Liver (tissue), 9 donors: ENCODE data around the gene SLX4IP. TPM values are rescaled to one million over a fixed set of nuclear protein-coding genes. Genes with fewer than 3 reads are reported as not detected.

ENCODE experiments used
- DNase-seq: peaks from one replicate; pipeline ENCODE4 v3.0.0-alpha.2; 2017; ENCODE audit warnings: low spot score
- H3K27ac ChIP-seq, 2 donors: one replicate each; pipeline ENCODE4 v1.7.0; 2013; ENCODE audit warnings: inconsistent platforms in 2 of 2, low read length in 2 of 2, control low read depth in 1 of 2, low read depth in 1 of 2, mild to moderate bottlenecking in 1 of 2
- H3K27me3 ChIP-seq, 4 donors: one replicate each; pipeline versions ENCODE4 v1.6.1 to v1.7.0; 2013; ENCODE audit warnings: low read length in 3 of 4, inconsistent platforms in 1 of 4, mild to moderate bottlenecking in 1 of 4, moderate library complexity in 1 of 4; ENCODE audit not compliant: control insufficient read depth in 4 of 4, insufficient read depth in 4 of 4
- H3K36me3 ChIP-seq, 4 donors: one replicate each; pipeline versions ENCODE4 v1.6.1 to v1.7.0; 2013; ENCODE audit warnings: low read length in 3 of 4, mild to moderate bottlenecking in 3 of 4, low read depth in 1 of 4, moderate library complexity in 1 of 4; ENCODE audit not compliant: control insufficient read depth in 4 of 4, insufficient read depth in 3 of 4
- H3K4me1 ChIP-seq, 4 donors: one replicate each; pipeline versions ENCODE4 v1.6.1 to v1.7.0; 2013; ENCODE audit warnings: low read length in 3 of 4, mild to moderate bottlenecking in 3 of 4, moderate library complexity in 1 of 4; ENCODE audit not compliant: control insufficient read depth in 4 of 4, insufficient read depth in 4 of 4
- H3K4me3 ChIP-seq, 3 donors: one replicate each; pipeline versions ENCODE4 v1.6.1 to v1.7.0; 2013; ENCODE audit warnings: low read length in 3 of 3, control low read depth in 1 of 3, low read depth in 1 of 3, mild to moderate bottlenecking in 1 of 3
- H3K9ac ChIP-seq, 2 donors: one replicate each; pipeline ENCODE4 v1.7.0; 2013; ENCODE audit warnings: low read length in 2 of 2, mild to moderate bottlenecking in 2 of 2, moderate library complexity in 2 of 2, control low read depth in 1 of 2, low read depth in 1 of 2
- H3K9me3 ChIP-seq, 4 donors: one replicate each; pipeline versions ENCODE4 v1.6.1 to v1.7.0; 2013; ENCODE audit warnings: low read length in 3 of 4; ENCODE audit not compliant: control insufficient read depth in 4 of 4
- EGR1 ChIP-seq, 2 donors: IDR thresholded peaks; 2 replicates each; pipeline ENCODE4 v1.6.1; 2016 to 2018; ENCODE audit warnings: antibody characterized with exemption in 2 of 2, low read depth in 2 of 2
- FOXA1 ChIP-seq: IDR thresholded peaks from 2 replicates; pipeline ENCODE4 v1.6.1; 2016; ENCODE audit warnings: antibody characterized with exemption
- FOXA2 ChIP-seq: IDR thresholded peaks from 2 replicates; pipeline ENCODE4 v1.6.1; 2016; ENCODE audit warnings: antibody characterized with exemption
- GABPA ChIP-seq, 2 donors: IDR thresholded peaks in 1 of 2; conservative IDR thresholded peaks in 1 of 2; 2 replicates each; pipeline ENCODE4 v1.6.1; 2016; ENCODE audit warnings: antibody characterized with exemption in 2 of 2, mild to moderate bottlenecking in 1 of 2, moderate library complexity in 1 of 2
- HNF4A ChIP-seq, 2 donors: conservative IDR thresholded peaks; 2 replicates each; pipeline ENCODE4 v1.6.1; 2016; ENCODE audit warnings: antibody characterized with exemption in 2 of 2, mild to moderate bottlenecking in 2 of 2
- HNF4G ChIP-seq: IDR thresholded peaks from 2 replicates; pipeline ENCODE4 v1.6.1; 2016; ENCODE audit warnings: antibody characterized with exemption
- NR2F2 ChIP-seq: IDR thresholded peaks from 2 replicates; pipeline ENCODE4 v1.6.1; 2016; ENCODE audit warnings: antibody characterized with exemption
- RAD21 ChIP-seq, 2 donors: IDR thresholded peaks; 2 replicates each; pipeline ENCODE4 v1.6.1; 2016; ENCODE audit warnings: antibody characterized with exemption in 2 of 2, mild to moderate bottlenecking in 2 of 2
- RXRA ChIP-seq, 2 donors: IDR thresholded peaks; 2 replicates each; pipeline ENCODE4 v1.6.1; 2017 to 2018; ENCODE audit warnings: antibody characterized with exemption in 2 of 2, mild to moderate bottlenecking in 1 of 2
- SP1 ChIP-seq: IDR thresholded peaks from 2 replicates; pipeline ENCODE4 v1.6.1; 2018; ENCODE audit warnings: antibody characterized with exemption, mild to moderate bottlenecking
- TAF1 ChIP-seq: conservative IDR thresholded peaks from 2 replicates; pipeline ENCODE4 v1.6.1; 2016; ENCODE audit warnings: antibody characterized with exemption, mild to moderate bottlenecking
- YY1 ChIP-seq: IDR thresholded peaks from 2 replicates; pipeline ENCODE4 v1.6.1; 2016; ENCODE audit warnings: antibody characterized with exemption, mild to moderate bottlenecking
- WGBS: extraction: QIAGEN DNeasy Blood & Tissue Kit; methylation state at CpG from one replicate; pipeline ENCODE4 v1.1.7; 2013; 5-methylcytosine and 5-hydroxymethylcytosine counted together
- polyA plus RNA-seq, 2 donors: library from polyadenylated mRNA; stranded (reverse) in 1 of 2; unstranded in 1 of 2; fragments of 200-250 nt in 1 of 2; fragments of >200 nt in 1 of 2; fragmentation: Nextera tagmentation in 1 of 2; extraction: Ambion mirVana in 1 of 2; gene quantifications; one replicate each; pipeline versions ENCODE4 v1.2.1 to v1.2.3, GENCODE V29; 2013 to 2015
- total RNA-seq, 2 donors: library from RNA; depleted of rRNA; stranded (reverse); fragments of >200 nt; gene quantifications; one replicate each; pipeline ENCODE4 v1.2.3, GENCODE V29; 2014
- TF ChIP-seq, protein P1 (sequence below): IDR thresholded peaks from 2 replicates; pipeline ENCODE4 v1.6.1; 2016; ENCODE audit warnings: antibody characterized with exemption
- TF ChIP-seq, protein P2 (sequence below): IDR thresholded peaks from 2 replicates; pipeline ENCODE4 v1.6.1; 2016; ENCODE audit warnings: antibody characterized with exemption
- TF ChIP-seq, protein P3 (sequence below): IDR thresholded peaks from 2 replicates; pipeline ENCODE4 v1.6.1; 2016; ENCODE audit warnings: antibody characterized with exemption, mild to moderate bottlenecking
- TF ChIP-seq, protein P4 (sequence below): fragments of 150-350 bp; IDR thresholded peaks from 2 replicates; pipeline ENCODE4 v1.5.1; 2017; ENCODE audit warnings: improper control_type of control experiment, low read depth, low read length; ENCODE audit not compliant: missing input control
- donor health status: healthy.
- donor health status: healthy.
- donor health status: healthy.
- donor health status: healthy.
- donor health status: healthy.

The SLX4IP gene
- total and polyA plus RNA-seq, 4 donors: 1.1 to 3.4 (median 2.7) TPM

DNA sequence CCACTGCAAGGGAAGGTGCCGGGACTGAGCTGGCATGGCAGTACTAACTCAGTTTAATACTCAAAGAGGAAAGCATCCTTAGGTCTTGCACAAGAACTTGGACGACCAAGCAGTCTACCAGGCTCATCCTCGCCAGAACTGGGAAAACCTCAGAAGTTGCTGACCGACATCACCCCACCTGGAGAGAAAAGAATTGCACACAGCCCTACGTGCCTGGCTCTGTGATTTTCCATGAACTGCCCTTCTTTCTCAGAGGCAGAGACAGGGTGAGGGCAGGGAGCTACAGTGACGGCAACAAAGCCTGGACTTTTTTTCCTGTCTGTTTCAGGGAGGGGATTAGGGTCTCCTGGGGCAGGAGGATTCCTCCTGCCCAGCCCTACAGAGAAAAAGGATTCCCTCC is 230.7 kb downstream of the SLX4IP start:
- no peak for DNase-seq
- Histone ChIP-seq H3K36me3 (no peaks in the 10 kb centered on the region), H3K4me1 (peaks cover 0 to 3% (median 0%) of the 10 kb centered on the region in 4 donors), H3K4me3 (no peak overlapping the region), H3K27me3 (no peaks in the 10 kb centered on the region), H3K27ac (no peak overlapping the region), H3K9me3 (no peaks in the 10 kb centered on the region), H3K9ac (no peak overlapping the region)
- no peak for TF ChIP-seq SP1
- no peak for TF ChIP-seq FOXA1
- TF ChIP-seq HNF4A (conservative IDR thresholded peaks at IDR 0.05): no peak
- no peak for TF ChIP-seq HNF4G
- WGBS: 81% methylated on average over 6 of the region's 6 CpGs

DNA sequence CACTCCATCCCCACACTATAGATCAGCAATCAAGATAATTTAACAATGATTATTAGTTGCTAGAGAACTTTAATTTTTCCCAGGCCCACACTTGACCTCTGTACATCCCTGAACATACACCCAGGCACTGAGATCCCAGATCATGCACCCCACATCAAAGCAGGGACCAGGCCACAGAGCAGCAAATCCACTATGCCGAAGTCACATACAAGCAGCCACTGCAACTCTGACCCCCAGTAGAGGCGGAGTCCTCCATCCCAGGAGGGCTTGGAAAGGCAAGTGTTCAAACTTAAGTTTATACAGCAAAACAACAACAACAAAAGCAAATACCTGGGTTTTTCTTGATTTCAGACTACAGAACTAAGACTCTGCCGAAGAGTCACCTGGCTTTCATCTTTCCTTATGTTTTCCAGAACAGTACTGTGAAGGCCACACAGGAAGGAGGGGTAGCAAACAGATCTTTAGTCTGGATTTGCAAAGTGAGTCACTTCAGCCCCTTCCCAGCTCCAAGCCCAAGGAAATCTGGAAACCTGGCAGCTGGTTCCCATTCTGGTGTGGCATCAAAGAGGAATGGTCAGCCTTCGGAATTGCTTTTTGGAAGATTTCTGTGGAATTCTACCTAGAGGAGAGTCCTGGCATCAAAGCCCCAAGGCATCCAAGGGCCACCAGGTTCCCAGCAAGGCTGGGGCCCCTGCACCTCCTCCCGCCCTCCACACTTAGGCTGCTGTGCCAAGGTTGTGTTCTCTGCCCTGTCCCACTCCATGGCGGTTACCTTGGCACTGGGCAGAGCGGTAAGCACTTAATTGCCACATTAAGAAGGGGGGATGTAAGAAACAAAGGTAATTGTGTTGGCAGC is 231.3 kb downstream of the SLX4IP start:
- Histone ChIP-seq H3K4me3 (no peak overlapping the region), H3K9ac (no peak overlapping the region), H3K36me3 (no peaks in the 10 kb centered on the region), H3K9me3 (no peaks in the 10 kb centered on the region), H3K27me3 (no peaks in the 10 kb centered on the region), H3K4me1 (peaks cover 0 to 3% (median 0%) of the 10 kb centered on the region in 4 donors), H3K27ac (peak overlapping the region in 1 of 2 donors; percentile 21)
- DNase-seq: no peak
- TF ChIP-seq HNF4A (conservative IDR thresholded peaks at IDR 0.05) (no peak), FOXA1 (no peak), SP1 (no peak), TAF1 (no peak)
- WGBS: 85% methylated on average over 7 of the region's 7 CpGs

DNA sequence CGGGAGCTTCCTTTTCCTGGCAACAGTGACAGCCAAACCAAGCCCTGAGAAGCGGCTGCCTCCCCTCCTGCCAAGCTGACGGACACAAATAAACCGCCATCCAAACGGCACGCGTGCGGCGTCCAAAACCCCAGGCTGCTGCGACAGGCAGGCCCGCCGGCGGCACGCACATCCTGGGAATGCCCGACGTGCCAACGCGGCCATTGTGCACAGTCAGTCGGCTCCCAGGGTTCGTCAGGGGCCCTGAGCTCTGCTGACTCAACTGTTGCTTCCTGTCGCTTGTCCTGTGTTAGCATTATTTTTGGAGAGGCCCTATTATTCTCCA is 231.9 kb downstream of the SLX4IP start:
- Histone ChIP-seq H3K4me3 (no peak overlapping the region), H3K27me3 (no peaks in the 10 kb centered on the region), H3K4me1 (peaks cover 0 to 4% (median 0%) of the 10 kb centered on the region in 4 donors), H3K9me3 (no peaks in the 10 kb centered on the region), H3K36me3 (no peaks in the 10 kb centered on the region), H3K9ac (no peak overlapping the region), H3K27ac (peak overlapping the region in 1 of 2 donors; percentile 21)
- DNase-seq: no peak
- WGBS: 86% methylated on average over 21 of the region's 21 CpGs
- TF ChIP-seq TAF1 (no peak), YY1 (no peak), RAD21 (IDR thresholded peaks at IDR 0.05) (no peak), NR2F2 (no peak), SP1 (no peak), FOXA2 (no peak), RXRA (IDR thresholded peaks at IDR 0.05) (no peak), HNF4G (no peak)
- TF ChIP-seq, protein P1, sequence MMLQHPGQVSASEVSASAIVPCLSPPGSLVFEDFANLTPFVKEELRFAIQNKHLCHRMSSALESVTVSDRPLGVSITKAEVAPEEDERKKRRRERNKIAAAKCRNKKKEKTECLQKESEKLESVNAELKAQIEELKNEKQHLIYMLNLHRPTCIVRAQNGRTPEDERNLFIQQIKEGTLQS: no peak
- TF ChIP-seq, protein P2, sequence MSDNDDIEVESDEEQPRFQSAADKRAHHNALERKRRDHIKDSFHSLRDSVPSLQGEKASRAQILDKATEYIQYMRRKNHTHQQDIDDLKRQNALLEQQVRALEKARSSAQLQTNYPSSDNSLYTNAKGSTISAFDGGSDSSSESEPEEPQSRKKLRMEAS: no peak

DNA sequence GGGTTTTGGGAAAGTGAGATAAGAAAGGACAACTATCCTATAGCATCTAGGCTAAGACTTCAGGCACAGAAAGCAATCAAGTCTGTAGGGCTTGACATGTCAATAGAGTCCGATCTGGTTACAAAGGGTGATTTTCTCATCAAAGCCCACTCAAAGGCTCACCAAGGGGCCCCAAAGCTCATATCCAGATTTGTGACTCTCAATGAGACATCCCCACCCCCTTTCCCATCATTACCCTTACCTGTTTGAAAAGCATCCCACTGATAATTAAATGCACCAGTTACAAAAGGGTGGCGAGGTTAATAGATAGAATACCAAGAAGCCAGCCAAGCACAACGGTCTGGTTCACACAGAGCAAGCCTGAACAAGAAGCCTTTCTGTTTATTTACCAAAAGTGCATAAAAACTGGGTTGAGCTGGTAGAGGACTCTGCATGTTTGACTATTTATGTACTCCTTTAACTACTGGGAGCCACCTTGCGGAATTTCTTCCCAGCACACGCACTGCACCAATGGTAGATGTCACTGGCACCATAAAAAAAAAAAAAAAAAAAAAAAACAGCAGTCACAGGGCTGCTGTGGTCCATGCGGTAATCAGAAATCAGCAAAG is 232.6 kb downstream of the SLX4IP start:
- peaks cover 0 to 10% (median 0%) of the 10 kb centered on the region in 4 donors for H3K4me1 ChIP-seq
- H3K36me3 ChIP-seq: no peaks in the 10 kb centered on the region
- DNase-seq: no peak
- H3K27ac ChIP-seq: no peak overlapping the region
- H3K27me3 ChIP-seq: no peaks in the 10 kb centered on the region
- 92% methylated on average over 6 of the region's 6 CpGs for WGBS
- no peaks in the 10 kb centered on the region for H3K9me3 ChIP-seq
- H3K4me3 ChIP-seq: no peak overlapping the region
- no peak overlapping the region for H3K9ac ChIP-seq
- TF ChIP-seq YY1: no peak
- no peak for TF ChIP-seq TAF1
- no peak for TF ChIP-seq HNF4A (conservative IDR thresholded peaks at IDR 0.05)
- no peak for TF ChIP-seq SP1
- TF ChIP-seq, protein P3, sequence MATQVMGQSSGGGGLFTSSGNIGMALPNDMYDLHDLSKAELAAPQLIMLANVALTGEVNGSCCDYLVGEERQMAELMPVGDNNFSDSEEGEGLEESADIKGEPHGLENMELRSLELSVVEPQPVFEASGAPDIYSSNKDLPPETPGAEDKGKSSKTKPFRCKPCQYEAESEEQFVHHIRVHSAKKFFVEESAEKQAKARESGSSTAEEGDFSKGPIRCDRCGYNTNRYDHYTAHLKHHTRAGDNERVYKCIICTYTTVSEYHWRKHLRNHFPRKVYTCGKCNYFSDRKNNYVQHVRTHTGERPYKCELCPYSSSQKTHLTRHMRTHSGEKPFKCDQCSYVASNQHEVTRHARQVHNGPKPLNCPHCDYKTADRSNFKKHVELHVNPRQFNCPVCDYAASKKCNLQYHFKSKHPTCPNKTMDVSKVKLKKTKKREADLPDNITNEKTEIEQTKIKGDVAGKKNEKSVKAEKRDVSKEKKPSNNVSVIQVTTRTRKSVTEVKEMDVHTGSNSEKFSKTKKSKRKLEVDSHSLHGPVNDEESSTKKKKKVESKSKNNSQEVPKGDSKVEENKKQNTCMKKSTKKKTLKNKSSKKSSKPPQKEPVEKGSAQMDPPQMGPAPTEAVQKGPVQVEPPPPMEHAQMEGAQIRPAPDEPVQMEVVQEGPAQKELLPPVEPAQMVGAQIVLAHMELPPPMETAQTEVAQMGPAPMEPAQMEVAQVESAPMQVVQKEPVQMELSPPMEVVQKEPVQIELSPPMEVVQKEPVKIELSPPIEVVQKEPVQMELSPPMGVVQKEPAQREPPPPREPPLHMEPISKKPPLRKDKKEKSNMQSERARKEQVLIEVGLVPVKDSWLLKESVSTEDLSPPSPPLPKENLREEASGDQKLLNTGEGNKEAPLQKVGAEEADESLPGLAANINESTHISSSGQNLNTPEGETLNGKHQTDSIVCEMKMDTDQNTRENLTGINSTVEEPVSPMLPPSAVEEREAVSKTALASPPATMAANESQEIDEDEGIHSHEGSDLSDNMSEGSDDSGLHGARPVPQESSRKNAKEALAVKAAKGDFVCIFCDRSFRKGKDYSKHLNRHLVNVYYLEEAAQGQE: no peak
- TF ChIP-seq, protein P1: no peak
- no peak for TF ChIP-seq GABPA (IDR thresholded peaks at IDR 0.05 in 1 of 2, conservative IDR thresholded peaks at IDR 0.05 in 1 of 2)
- TF ChIP-seq, protein P4, sequence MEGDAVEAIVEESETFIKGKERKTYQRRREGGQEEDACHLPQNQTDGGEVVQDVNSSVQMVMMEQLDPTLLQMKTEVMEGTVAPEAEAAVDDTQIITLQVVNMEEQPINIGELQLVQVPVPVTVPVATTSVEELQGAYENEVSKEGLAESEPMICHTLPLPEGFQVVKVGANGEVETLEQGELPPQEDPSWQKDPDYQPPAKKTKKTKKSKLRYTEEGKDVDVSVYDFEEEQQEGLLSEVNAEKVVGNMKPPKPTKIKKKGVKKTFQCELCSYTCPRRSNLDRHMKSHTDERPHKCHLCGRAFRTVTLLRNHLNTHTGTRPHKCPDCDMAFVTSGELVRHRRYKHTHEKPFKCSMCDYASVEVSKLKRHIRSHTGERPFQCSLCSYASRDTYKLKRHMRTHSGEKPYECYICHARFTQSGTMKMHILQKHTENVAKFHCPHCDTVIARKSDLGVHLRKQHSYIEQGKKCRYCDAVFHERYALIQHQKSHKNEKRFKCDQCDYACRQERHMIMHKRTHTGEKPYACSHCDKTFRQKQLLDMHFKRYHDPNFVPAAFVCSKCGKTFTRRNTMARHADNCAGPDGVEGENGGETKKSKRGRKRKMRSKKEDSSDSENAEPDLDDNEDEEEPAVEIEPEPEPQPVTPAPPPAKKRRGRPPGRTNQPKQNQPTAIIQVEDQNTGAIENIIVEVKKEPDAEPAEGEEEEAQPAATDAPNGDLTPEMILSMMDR: no peak
- TF ChIP-seq RXRA (IDR thresholded peaks at IDR 0.05): no peak
- TF ChIP-seq EGR1 (IDR thresholded peaks at IDR 0.05; ENCODE audit: low read depth in 2 of 2): no peak
